Common myeloid progenitor, CD34-positive (primary cell): ENCODE measurements around the gene BCL11A.
A peak's percentile ranks its signal among the peaks of the same experiment; 100 is the strongest.

Experiments
- CTCF ChIA-PET: fragments of 350-600 bp; sonication (Branson Sonifier 250); formaldehyde crosslinking; loops from one replicate; lab custom pipeline; 2021; ENCODE audit warnings: antibody characterized with exemption; lab: Charles Lee
- POLR2A ChIA-PET: fragments of 350-600 bp; sonication (Branson Sonifier 250); formaldehyde crosslinking; loops from one replicate; lab custom pipeline; 2021; ENCODE audit warnings: antibody characterized with exemption; lab: Charles Lee
- DNase-seq, 3 donors: peaks; one replicate each; pipeline versions ENCODE4 v3.0.0 to v3.0.0-alpha.2; 2013
- H3K27ac ChIP-seq, 2 experiments: 1 replicate in 1 of 2; 2 replicates in 1 of 2; pipeline ENCODE4 v1.7.0; 2013; ENCODE audit warnings: inconsistent platforms in 2 of 2, low read length in 2 of 2, mild to moderate bottlenecking in 2 of 2, low read depth in 1 of 2, moderate library complexity in 1 of 2; ENCODE audit not compliant: severe bottlenecking in 2 of 2, insufficient read depth in 1 of 2, poor library complexity in 1 of 2
- H3K27me3 ChIP-seq, 5 experiments: replicated peaks in 2 of 5; 1 replicate in 3 of 5; 2 replicates in 2 of 5; pipeline versions ENCODE4 v1.6.1 to v1.7.0; 2013; ENCODE audit warnings: low read length in 4 of 5, mild to moderate bottlenecking in 2 of 5, moderate library complexity in 2 of 5, inconsistent platforms in 1 of 5; ENCODE audit not compliant: insufficient read depth in 5 of 5, control insufficient read depth in 4 of 5
- H3K36me3 ChIP-seq, 4 experiments: 1 replicate in 2 of 4; 2 replicates in 2 of 4; pipeline versions ENCODE4 v1.6.1 to v1.7.0; 2013; ENCODE audit warnings: low read length in 3 of 4, control low read depth in 1 of 4, mild to moderate bottlenecking in 1 of 4; ENCODE audit not compliant: control insufficient read depth in 4 of 4, insufficient read depth in 4 of 4
- H3K4me1 ChIP-seq, 4 experiments: 1 replicate in 3 of 4; 2 replicates in 1 of 4; pipeline versions ENCODE4 v1.6.1 to v1.7.1; 2013; ENCODE audit warnings: low read length in 3 of 4, mild to moderate bottlenecking in 3 of 4, control low read depth in 1 of 4, inconsistent platforms in 1 of 4, moderate library complexity in 1 of 4; ENCODE audit not compliant: control insufficient read depth in 4 of 4, insufficient read depth in 4 of 4; ENCODE audit errors: control extremely low read depth in 1 of 4
- H3K4me3 ChIP-seq, 7 experiments: 1 replicate in 4 of 7; 2 replicates in 3 of 7; pipeline versions ENCODE4 v1.5.1 to v1.7.0; 2013; ENCODE audit warnings: mild to moderate bottlenecking in 7 of 7, low read length in 6 of 7, moderate library complexity in 6 of 7, inconsistent platforms in 2 of 7, low read depth in 2 of 7, control low read depth in 1 of 7; ENCODE audit not compliant: insufficient read depth in 4 of 7, control insufficient read depth in 1 of 7; ENCODE audit errors: extremely low read depth in 1 of 7
- H3K9me3 ChIP-seq, 5 experiments: 1 replicate in 4 of 5; 2 replicates in 1 of 5; pipeline versions ENCODE4 v1.6.1 to v1.7.1; 2013; ENCODE audit warnings: low read length in 4 of 5, mild to moderate bottlenecking in 2 of 5, inconsistent platforms in 1 of 5, low read depth in 1 of 5, moderate library complexity in 1 of 5; ENCODE audit not compliant: control insufficient read depth in 4 of 5, insufficient read depth in 2 of 5; ENCODE audit errors: control extremely low read depth in 1 of 5
- WGBS: methylation state at CpG from one replicate; pipeline ENCODE4 v1.1.5; 2013; ENCODE audit not compliant: insufficient coverage; 5-methylcytosine and 5-hydroxymethylcytosine counted together

Gene BCL11A

GRCh38 chr2:60560734-60561644 is 7.5 kb upstream of the BCL11A start:
- Histone ChIP-seq H3K9me3 (no peaks in the 10 kb centered on the region), H3K4me1 (peaks cover 6 to 46% (median 24%) of the 10 kb centered on the region in 4 experiments), H3K27ac (no peak overlapping the region), H3K4me3 (no peak overlapping the region), H3K27me3 (no peaks in the 10 kb centered on the region), H3K36me3 (no peaks in the 10 kb centered on the region)
- CTCF ChIA-PET: interaction anchor here (0.8 to 9.7 kb wide), 17 partner anchors 8 to 1989 kb away, joined by 3 to 113 read pairs (median 4); no protein-coding TSS in a partner anchor
- WGBS: 97% methylated on average over 4 of the region's 5 CpGs
- DNase-seq: peak in 2 of 3 donors; percentile 76
- POLR2A ChIA-PET: interaction anchor here (1.0 kb wide), 1 partner anchor 21 kb away, joined by 3 read pairs; no protein-coding TSS in a partner anchor

GRCh38 chr2:60559880-60560279 is 6.4 kb upstream of the BCL11A start:
- H3K4me1 ChIP-seq: peaks cover 9 to 48% (median 22%) of the 10 kb centered on the region in 4 experiments
- H3K36me3 ChIP-seq: no peaks in the 10 kb centered on the region
- H3K27me3 ChIP-seq: no peaks in the 10 kb centered on the region
- no peak overlapping the region for H3K27ac ChIP-seq
- CTCF ChIA-PET: interaction anchor here (0.6 to 9.7 kb wide), 12 partner anchors 11 to 1827 kb away, joined by 3 to 113 read pairs (median 5); no protein-coding TSS in a partner anchor
- POLR2A ChIA-PET: no interaction called here
- no CpG with 5 or more reads among the region's 1 CpG for WGBS
- no peak overlapping the region for H3K4me3 ChIP-seq
- DNase-seq: no peak
- no peaks in the 10 kb centered on the region for H3K9me3 ChIP-seq

- no peak overlapping the region for H3K27ac ChIP-seq
- POLR2A ChIA-PET: no interaction called here
- no peaks in the 10 kb centered on the region for H3K36me3 ChIP-seq
- WGBS: no CpG with 5 or more reads among the region's 2 CpGs
- H3K4me1 ChIP-seq: peaks cover 7 to 43% (median 18%) of the 10 kb centered on the region in 4 experiments
- no peaks in the 10 kb centered on the region for H3K9me3 ChIP-seq
- DNase-seq: no peak
- H3K27me3 ChIP-seq: no peaks in the 10 kb centered on the region
- CTCF ChIA-PET: interaction anchor here (0.7 to 9.7 kb wide), 8 partner anchors 8 to 1885 kb away, joined by 3 to 113 read pairs (median 7); no protein-coding TSS in a partner anchor
- no peak overlapping the region for H3K4me3 ChIP-seq
These were observed 5.1 kb upstream of the BCL11A start for GRCh38 chr2:60558536-60558935.

GRCh38 chr2:60557486-60557864 is 4.0 kb upstream of the BCL11A start:
- no peaks in the 10 kb centered on the region for H3K36me3 ChIP-seq

GRCh38 chr2:60556576-60557485 is 3.4 kb upstream of the BCL11A start:
- peak; percentile 79 to 84 (median 82) for DNase-seq

More at GRCh38 chr2:60557486-60557864, 4.0 kb upstream of the BCL11A start:
- Histone ChIP-seq H3K4me1 (peaks cover 7 to 43% (median 18%) of the 10 kb centered on the region in 4 experiments), H3K27ac (peak overlapping the region; percentile 64 to 89), H3K4me3 (peak overlapping the region; percentile 10 to 100 (median 92)), H3K27me3 (no peaks in the 10 kb centered on the region), H3K9me3 (no peaks in the 10 kb centered on the region)
- WGBS: 0% methylated on average over 6 of the region's 12 CpGs
- DNase-seq: peak in 2 of 3 donors; percentile 54 to 65
- CTCF ChIA-PET: interaction anchor here (0.9 to 9.7 kb wide), 3 partner anchors 9 to 156 kb away, joined by 3 to 113 read pairs (median 11); no protein-coding TSS in a partner anchor
- POLR2A ChIA-PET: interaction anchor here (0.6 to 1.0 kb wide), 6 partner anchors 8 to 1801 kb away, joined by 3 to 14 read pairs (median 6); no protein-coding TSS in a partner anchor

GRCh38 chr2:60556175-60556574 is 2.7 kb upstream of the BCL11A start:
- Histone ChIP-seq H3K4me1 (peaks cover 7 to 41% (median 18%) of the 10 kb centered on the region in 4 experiments), H3K27ac (peak overlapping the region; percentile 64 to 89), H3K27me3 (no peaks in the 10 kb centered on the region), H3K36me3 (no peaks in the 10 kb centered on the region), H3K9me3 (no peaks in the 10 kb centered on the region), H3K4me3 (peak overlapping the region in 6 of 7 experiments; percentile 82 to 100 (median 96))
- DNase-seq: peak in 2 of 3 donors; percentile 17 to 34
- 0% methylated on average over 2 of the region's 5 CpGs for WGBS
- POLR2A ChIA-PET: no interaction called here
- CTCF ChIA-PET: interaction anchor here (0.8 to 9.7 kb wide), 6 partner anchors 10 to 1786 kb away, joined by 3 to 113 read pairs (median 4); no protein-coding TSS in a partner anchor

More at GRCh38 chr2:60556576-60557485, 3.4 kb upstream of the BCL11A start:
- H3K4me1 ChIP-seq: peaks cover 7 to 43% (median 18%) of the 10 kb centered on the region in 4 experiments
- H3K27ac ChIP-seq: peak overlapping the region; percentile 64 to 89
- peak overlapping the region; percentile 31 to 100 (median 92) for H3K4me3 ChIP-seq
- H3K9me3 ChIP-seq: no peaks in the 10 kb centered on the region
- ChIA-PET CTCF (interaction anchor here (0.9 to 9.7 kb wide), 4 partner anchors 10 to 156 kb away, joined by 3 to 113 read pairs (median 9); no protein-coding TSS in a partner anchor), POLR2A (interaction anchor here (0.7 to 1.0 kb wide), 2 partner anchors 9 to 1064 kb away, joined by 3 to 7 read pairs; no protein-coding TSS in a partner anchor)
- H3K27me3 ChIP-seq: no peaks in the 10 kb centered on the region
- no peaks in the 10 kb centered on the region for H3K36me3 ChIP-seq
- 0% methylated on average over 1 of the region's 31 CpGs for WGBS
